Smooth muscle cell (in vitro differentiated cells): ENCODE data around the gene GNS. TPM values are rescaled to one million over a fixed set of nuclear protein-coding genes. Genes with fewer than 3 reads are reported as not detected.

Experiments
- DNase-seq: peaks from one replicate; lab custom pipeline; 2025; ENCODE audit not compliant: unreplicated experiment; lab: John Stamatoyannopoulos, UW
- H2AFZ ChIP-seq: fragments of 200-600 bp; sonication (generic); 2 replicates; pipeline ENCODE4 v1.6.0; 2016; ENCODE audit warnings: antibody characterized with exemption, low read depth, mild to moderate bottlenecking
- H3F3A ChIP-seq: fragments of 200-600 bp; sonication (generic); 2 replicates; pipeline ENCODE4 v1.6.0; 2017; ENCODE audit warnings: antibody characterized with exemption, low read depth
- H3K27ac ChIP-seq: fragments of 200-600 bp; sonication (generic); 2 replicates; pipeline ENCODE4 v1.5.1; 2016; ENCODE audit warnings: low read depth, mild to moderate bottlenecking
- H3K27me3 ChIP-seq: fragments of 200-600 bp; sonication (generic); 2 replicates; pipeline ENCODE4 v1.6.1; 2016; ENCODE audit warnings: low read depth, mild to moderate bottlenecking
- H3K36me3 ChIP-seq: fragments of 200-600 bp; sonication (generic); 2 replicates; pipeline ENCODE4 v1.5.1; 2016; ENCODE audit warnings: low read depth
- H3K4me1 ChIP-seq: fragments of 200-600 bp; sonication (generic); 2 replicates; pipeline ENCODE4 v1.5.1; 2016; ENCODE audit warnings: low read depth
- H3K4me2 ChIP-seq: fragments of 200-600 bp; sonication (generic); 2 replicates; pipeline ENCODE4 v1.6.0; 2016; ENCODE audit warnings: mild to moderate bottlenecking
- H3K4me3 ChIP-seq: fragments of 200-600 bp; sonication (generic); 2 replicates; pipeline ENCODE4 v1.5.1; 2016; ENCODE audit warnings: mild to moderate bottlenecking
- H3K79me2 ChIP-seq: fragments of 200-600 bp; sonication (generic); 2 replicates; pipeline ENCODE4 v1.6.0; 2016; ENCODE audit warnings: low read depth, mild to moderate bottlenecking
- H3K9ac ChIP-seq: fragments of 200-600 bp; sonication (generic); 2 replicates; pipeline ENCODE4 v1.6.0; 2016; ENCODE audit warnings: low read depth
- H3K9me3 ChIP-seq: fragments of 200-600 bp; sonication (generic); replicated peaks from 2 replicates; pipeline ENCODE4 v1.5.1; 2016; ENCODE audit warnings: low read depth
- H4K20me1 ChIP-seq: fragments of 200-600 bp; sonication (generic); 2 replicates; pipeline ENCODE4 v1.6.0; 2016; ENCODE audit warnings: low read depth
- CTCF ChIP-seq: fragments of 200-600 bp; sonication (generic); IDR thresholded peaks from 2 replicates; pipeline ENCODE4 v1.5.1; 2017; ENCODE audit warnings: borderline replicate concordance, mild to moderate bottlenecking, antibody characterized with exemption; ENCODE audit not compliant: insufficient read depth, poor library complexity, severe bottlenecking
- WGBS: methylation state at CpG from one replicate; pipeline ENCODE4 v1.1.7; 2016; ENCODE audit warnings: low lambda C conversion rate; 5-methylcytosine and 5-hydroxymethylcytosine counted together
- polyA plus RNA-seq: library from polyadenylated mRNA; unstranded; fragments of >200 nt; fragmentation: Nextera tagmentation; extraction: Ambion mirVana; gene quantifications from 2 replicates; pipeline ENCODE4 v1.2.1, GENCODE V29; 2016
- total RNA-seq: library from RNA; depleted of rRNA; stranded (reverse); fragments of >200 nt; gene quantifications from 2 replicates; pipeline ENCODE4 v1.2.3, GENCODE V29; 2014

Gene GNS
- total and polyA plus RNA-seq, 2 experiments from 2014 or later: 36.4 to 64.9 TPM

- no peak for TF ChIP-seq CTCF
- H3K27ac ChIP-seq: no peak overlapping the region
- no peak overlapping the region for H2AFZ ChIP-seq
- 97% methylated on average over 7 of the region's 7 CpGs for WGBS
- no peaks in the 10 kb centered on the region for H4K20me1 ChIP-seq
- H3K36me3 ChIP-seq: no peaks in the 10 kb centered on the region
- H3K4me3 ChIP-seq: no peak overlapping the region
- H3K79me2 ChIP-seq: no peaks in the 10 kb centered on the region
- H3K9me3 ChIP-seq: no peaks in the 10 kb centered on the region
- no peak for DNase-seq
- peaks cover 18% of the 10 kb centered on the region for H3K4me1 ChIP-seq
- H3K27me3 ChIP-seq: no peaks in the 10 kb centered on the region
- no peak overlapping the region for H3K4me2 ChIP-seq
- H3F3A ChIP-seq: no peaks in the 10 kb centered on the region
- no peak overlapping the region for H3K9ac ChIP-seq
Measured at GRCh38 chr12:64688715-64689114, 70.5 kb downstream of the GNS start.

- DNase-seq: no peak
- Histone ChIP-seq H3K27ac (no peak overlapping the region), H3K4me3 (no peak overlapping the region), H3K79me2 (no peaks in the 10 kb centered on the region), H3K4me2 (no peak overlapping the region), H3K9ac (no peak overlapping the region), H3K4me1 (peaks cover 21% of the 10 kb centered on the region), H3K36me3 (no peaks in the 10 kb centered on the region), H4K20me1 (no peaks in the 10 kb centered on the region), H3K9me3 (no peaks in the 10 kb centered on the region), H3K27me3 (no peaks in the 10 kb centered on the region), H2AFZ (no peak overlapping the region), H3F3A (no peaks in the 10 kb centered on the region)
- WGBS: 93% methylated on average over 6 of the region's 6 CpGs
- no peak for TF ChIP-seq CTCF
Measured at GRCh38 chr12:64688219-64688618, 71.0 kb downstream of the GNS start.

- Histone ChIP-seq H3K27me3 (no peaks in the 10 kb centered on the region), H3K36me3 (no peaks in the 10 kb centered on the region), H3K9ac (no peak overlapping the region), H3K4me3 (no peak overlapping the region), H2AFZ (no peak overlapping the region), H3K4me1 (peaks cover 25% of the 10 kb centered on the region), H3K9me3 (no peaks in the 10 kb centered on the region), H3K4me2 (no peak overlapping the region), H4K20me1 (no peaks in the 10 kb centered on the region), H3K27ac (no peak overlapping the region), H3F3A (no peaks in the 10 kb centered on the region), H3K79me2 (no peaks in the 10 kb centered on the region)
- no peak for DNase-seq
- no peak for TF ChIP-seq CTCF
- WGBS: 43% methylated on average over 5 of the region's 5 CpGs
Measured at GRCh38 chr12:64687816-64688215, 71.4 kb downstream of the GNS start.

GRCh38 chr12:64685605-64686004 lies 73.6 kb downstream of the GNS start:
- no peaks in the 10 kb centered on the region for H3K27me3 ChIP-seq
- no peak for DNase-seq
- TF ChIP-seq CTCF: no peak
- no peak overlapping the region for H3K4me2 ChIP-seq
- no peaks in the 10 kb centered on the region for H3K36me3 ChIP-seq
- H3K4me3 ChIP-seq: no peak overlapping the region
- 98% methylated on average over 15 of the region's 15 CpGs for WGBS
- no peaks in the 10 kb centered on the region for H3K79me2 ChIP-seq
- H3K9ac ChIP-seq: no peak overlapping the region
- peaks cover 12% of the 10 kb centered on the region for H3K4me1 ChIP-seq
- no peaks in the 10 kb centered on the region for H3K9me3 ChIP-seq
- no peaks in the 10 kb centered on the region for H3F3A ChIP-seq
- no peaks in the 10 kb centered on the region for H4K20me1 ChIP-seq
- H3K27ac ChIP-seq: no peak overlapping the region
- no peak overlapping the region for H2AFZ ChIP-seq
